ENCODE results near the gene PRSS50. TPM values are rescaled to one million over a fixed set of nuclear protein-coding genes. Genes with fewer than 3 reads are reported as not detected.
A peak's percentile ranks its signal among the peaks of the same experiment; 100 is the strongest.

The PRSS50 gene
- total RNA-seq, 1 experiment from 2014 or later = not detected

- intact Hi-C loops (cut with micrococcal nuclease; ENCODE audit: unreplicated experiment) = no loop called here
- Mint-ChIP-seq H3K4me1 (ENCODE audit: low read depth, unreplicated experiment) (no peaks in the 10 kb centered on the region), H3K27me3 (ENCODE audit: unreplicated experiment) (peaks cover 12% of the 10 kb centered on the region), H3K36me3 (ENCODE audit: insufficient read depth, unreplicated experiment) (peaks cover 11% of the 10 kb centered on the region), H3K4me3 (ENCODE audit: low read depth, unreplicated experiment) (no peak overlapping the region), H3K27ac (ENCODE audit: unreplicated experiment) (no peak overlapping the region), H3K9me3 (ENCODE audit: low read depth, unreplicated experiment) (no peaks in the 10 kb centered on the region)
- no peak for DNase-seq
- TF ChIP-seq CTCF (IDR thresholded peaks at IDR 0.05; ENCODE audit: unreplicated experiment) = no peak
- CTCF ChIA-PET = no interaction called here
- no TSS peak for BruUV-seq (replicated peaks)
Measured at GRCh38 chr3:46670000-46670890, 47.4 kb downstream of the PRSS50 start.

- peaks cover 12% of the 10 kb centered on the region for H3K27me3 Mint-ChIP-seq (ENCODE audit: unreplicated experiment)
- CTCF ChIA-PET = no interaction called here
- DNase-seq = no peak
- no TSS peak for BruUV-seq (replicated peaks)
- no peak overlapping the region for H3K27ac Mint-ChIP-seq (ENCODE audit: unreplicated experiment)
- H3K36me3 Mint-ChIP-seq (ENCODE audit: insufficient read depth, unreplicated experiment) = peaks cover 11% of the 10 kb centered on the region
- H3K4me3 Mint-ChIP-seq (ENCODE audit: low read depth, unreplicated experiment) = no peak overlapping the region
- H3K4me1 Mint-ChIP-seq (ENCODE audit: low read depth, unreplicated experiment) = no peaks in the 10 kb centered on the region
- intact Hi-C loops (cut with micrococcal nuclease; ENCODE audit: unreplicated experiment) = no loop called here
- no peaks in the 10 kb centered on the region for H3K9me3 Mint-ChIP-seq (ENCODE audit: low read depth, unreplicated experiment)
- TF ChIP-seq CTCF (IDR thresholded peaks at IDR 0.05; ENCODE audit: unreplicated experiment) = no peak
Measured at GRCh38 chr3:46669191-46669999, 48.3 kb downstream of the PRSS50 start.

GRCh38 chr3:46668591-46668990 lies 49.1 kb downstream of the PRSS50 start:
- TF ChIP-seq CTCF (IDR thresholded peaks at IDR 0.05; ENCODE audit: unreplicated experiment) = no peak
- H3K4me3 Mint-ChIP-seq (ENCODE audit: low read depth, unreplicated experiment) = no peak overlapping the region
- H3K4me1 Mint-ChIP-seq (ENCODE audit: low read depth, unreplicated experiment) = no peaks in the 10 kb centered on the region
- H3K9me3 Mint-ChIP-seq (ENCODE audit: low read depth, unreplicated experiment) = no peaks in the 10 kb centered on the region
- H3K27me3 Mint-ChIP-seq (ENCODE audit: unreplicated experiment) = peaks cover 17% of the 10 kb centered on the region
- intact Hi-C loops (cut with micrococcal nuclease; ENCODE audit: unreplicated experiment) = no loop called here
- H3K36me3 Mint-ChIP-seq (ENCODE audit: insufficient read depth, unreplicated experiment) = peaks cover 11% of the 10 kb centered on the region
- no peak for DNase-seq
- H3K27ac Mint-ChIP-seq (ENCODE audit: unreplicated experiment) = no peak overlapping the region
- BruUV-seq (replicated peaks) = no TSS peak
- CTCF ChIA-PET = interaction anchor here (0.5 kb wide), 1 partner anchor 179 kb away, joined by 3 read pairs; no protein-coding TSS in a partner anchor

- Mint-ChIP-seq H3K36me3 (ENCODE audit: insufficient read depth, unreplicated experiment) (peaks cover 11% of the 10 kb centered on the region), H3K4me3 (ENCODE audit: low read depth, unreplicated experiment) (no peak overlapping the region), H3K9me3 (ENCODE audit: low read depth, unreplicated experiment) (no peaks in the 10 kb centered on the region), H3K27ac (ENCODE audit: unreplicated experiment) (no peak overlapping the region), H3K4me1 (ENCODE audit: low read depth, unreplicated experiment) (no peaks in the 10 kb centered on the region), H3K27me3 (ENCODE audit: unreplicated experiment) (peaks cover 22% of the 10 kb centered on the region)
- intact Hi-C loops (cut with micrococcal nuclease; ENCODE audit: unreplicated experiment) = no loop called here
- CTCF ChIA-PET = interaction anchor here (0.5 kb wide), 1 partner anchor 179 kb away, joined by 3 read pairs; no protein-coding TSS in a partner anchor
- BruUV-seq (replicated peaks) = TSS peak; percentile 26
- DNase-seq = no peak
- no peak for TF ChIP-seq CTCF (IDR thresholded peaks at IDR 0.05; ENCODE audit: unreplicated experiment)
Measured at GRCh38 chr3:46668116-46668515, 49.6 kb downstream of the PRSS50 start.

Measured in Calu3 (cell line).